Breast epithelium (tissue), 4 donors: ENCODE results near the gene TPD52L2. TPM values are rescaled to one million over a fixed set of nuclear protein-coding genes. Genes with fewer than 3 reads are reported as not detected.

Source experiments
- DNase-seq, 2 donors: peaks; one replicate each; pipeline ENCODE4 v3.0.0-alpha.2; 2019; ENCODE audit warnings: low spot score in 2 of 2
- H3K27ac ChIP-seq, 2 donors: fragments of 200-600 bp; sonication (generic) in 1 of 2; one replicate each; pipeline ENCODE4 v1.5.1; 2016 to 2019; ENCODE audit warnings: mild to moderate bottlenecking in 1 of 2
- H3K27me3 ChIP-seq, 2 donors: fragments of 200-600 bp; sonication (generic) in 1 of 2; one replicate each; pipeline versions ENCODE4 v1.5.1 to v1.6.0; 2017 to 2019; ENCODE audit warnings: control low read depth in 1 of 2, mild to moderate bottlenecking in 1 of 2
- H3K36me3 ChIP-seq: fragments of 200-600 bp; one replicate; pipeline ENCODE4 v1.5.1; 2019
- H3K4me1 ChIP-seq, 2 donors: fragments of 200-600 bp; sonication (generic); one replicate each; pipeline ENCODE4 v1.5.1; 2016 to 2019; ENCODE audit warnings: control low read depth in 1 of 2
- H3K4me3 ChIP-seq, 3 donors: fragments of 200-600 bp; sonication (generic); 1 replicate in 2 of 3; 2 replicates in 1 of 3; pipeline ENCODE4 v1.5.1; 2016 to 2019; ENCODE audit warnings: mild to moderate bottlenecking in 3 of 3, moderate library complexity in 2 of 3
- H3K9me3 ChIP-seq, 2 donors: fragments of 200-600 bp; sonication (generic) in 1 of 2; one replicate each; pipeline ENCODE4 v1.5.1; 2016 to 2019; ENCODE audit warnings: control low read depth in 1 of 2
- POLR2A ChIP-seq: fragments of 450-650 bp; IDR thresholded peaks from one replicate; pipeline ENCODE4 v1.6.1; 2016; ENCODE audit warnings: antibody characterized with exemption, mild to moderate bottlenecking, moderate library complexity
- POLR2AphosphoS5 ChIP-seq, 3 donors: sonication (generic); formaldehyde crosslinking; IDR thresholded peaks; one replicate each; pipeline ENCODE4 v1.6.1; 2017; ENCODE audit warnings: antibody characterized with exemption in 3 of 3
- intact Hi-C: fragments of 100-400 bp; cut with DNase I; formaldehyde crosslinking; loops from one replicate; pipeline ENCODE4 v1.15.1; 2023; ENCODE audit warnings: low total_unique reads
- total RNA-seq, 3 donors: library from RNA; depleted of rRNA; stranded (reverse); fragments of >200 nt; gene quantifications; one replicate each; pipeline ENCODE4 v1.1.0, GENCODE V29; 2016
- TF ChIP-seq, protein P1 (sequence below), 3 donors: fragments of 450-650 bp; IDR thresholded peaks; one replicate each; pipeline ENCODE4 v1.5.1; 2016 to 2017; ENCODE audit warnings: antibody characterized with exemption in 3 of 3, mild to moderate bottlenecking in 3 of 3, moderate library complexity in 3 of 3

Gene TPD52L2
- total RNA-seq, 3 donors from 2014 or later: 75.1 to 146 (median 84.2) TPM

DNA sequence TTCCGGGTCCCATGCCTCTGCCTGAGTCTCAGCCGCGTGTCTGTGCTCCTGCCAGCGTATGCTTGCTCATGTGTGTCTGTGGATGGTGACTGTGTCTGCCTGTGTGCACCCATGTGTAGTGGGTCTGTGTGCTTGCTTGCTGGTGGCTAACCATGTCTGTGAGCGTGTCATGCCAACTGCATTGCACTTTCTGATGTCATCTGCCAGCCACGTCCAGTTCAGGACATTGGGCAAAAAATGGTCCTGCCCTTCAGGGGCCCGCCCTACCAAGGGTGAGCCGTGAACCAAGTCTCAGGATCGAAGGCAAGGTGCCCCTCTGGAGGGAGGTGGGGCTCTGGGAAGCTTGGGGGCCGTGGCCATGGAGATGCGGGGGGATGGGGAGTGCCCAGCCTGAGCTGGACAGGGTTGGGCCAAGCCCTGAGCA, 24.7 kb upstream of the TPD52L2 start:
- intact Hi-C loops: no loop called here
- no peaks in the 10 kb centered on the region for H3K4me1 ChIP-seq
- no peak for DNase-seq
- no peak overlapping the region for H3K27ac ChIP-seq
- no peaks in the 10 kb centered on the region for H3K27me3 ChIP-seq
- H3K36me3 ChIP-seq: no peaks in the 10 kb centered on the region
- H3K9me3 ChIP-seq: no peaks in the 10 kb centered on the region
- H3K4me3 ChIP-seq: no peak overlapping the region
- TF ChIP-seq POLR2A (no peak), POLR2AphosphoS5 (IDR thresholded peaks at IDR 0.05) (no peak)
- TF ChIP-seq, protein P1, sequence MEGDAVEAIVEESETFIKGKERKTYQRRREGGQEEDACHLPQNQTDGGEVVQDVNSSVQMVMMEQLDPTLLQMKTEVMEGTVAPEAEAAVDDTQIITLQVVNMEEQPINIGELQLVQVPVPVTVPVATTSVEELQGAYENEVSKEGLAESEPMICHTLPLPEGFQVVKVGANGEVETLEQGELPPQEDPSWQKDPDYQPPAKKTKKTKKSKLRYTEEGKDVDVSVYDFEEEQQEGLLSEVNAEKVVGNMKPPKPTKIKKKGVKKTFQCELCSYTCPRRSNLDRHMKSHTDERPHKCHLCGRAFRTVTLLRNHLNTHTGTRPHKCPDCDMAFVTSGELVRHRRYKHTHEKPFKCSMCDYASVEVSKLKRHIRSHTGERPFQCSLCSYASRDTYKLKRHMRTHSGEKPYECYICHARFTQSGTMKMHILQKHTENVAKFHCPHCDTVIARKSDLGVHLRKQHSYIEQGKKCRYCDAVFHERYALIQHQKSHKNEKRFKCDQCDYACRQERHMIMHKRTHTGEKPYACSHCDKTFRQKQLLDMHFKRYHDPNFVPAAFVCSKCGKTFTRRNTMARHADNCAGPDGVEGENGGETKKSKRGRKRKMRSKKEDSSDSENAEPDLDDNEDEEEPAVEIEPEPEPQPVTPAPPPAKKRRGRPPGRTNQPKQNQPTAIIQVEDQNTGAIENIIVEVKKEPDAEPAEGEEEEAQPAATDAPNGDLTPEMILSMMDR (IDR thresholded peaks at IDR 0.05): no peak

DNA sequence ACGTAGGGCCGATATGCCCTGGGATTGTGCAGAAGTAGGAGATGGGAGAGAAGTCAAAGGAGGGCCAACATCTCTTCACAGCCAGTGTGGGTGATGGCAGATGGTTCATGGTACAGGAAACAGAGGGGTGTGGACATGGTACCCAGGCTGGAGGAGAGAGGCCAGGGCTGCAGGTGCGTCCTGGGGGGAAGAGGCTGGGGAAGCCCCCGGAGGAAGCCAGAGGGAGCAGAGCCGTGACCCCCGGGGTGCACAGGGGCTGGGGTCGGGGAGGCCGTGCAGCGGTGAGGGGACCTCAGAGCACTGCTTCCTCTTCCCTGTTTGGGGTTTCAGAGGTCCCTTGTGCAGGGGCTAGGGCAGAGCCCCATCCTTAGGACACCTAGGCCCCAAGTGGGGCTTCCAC, 22.8 kb upstream of the TPD52L2 start:
- no peaks in the 10 kb centered on the region for H3K36me3 ChIP-seq
- no peaks in the 10 kb centered on the region for H3K27me3 ChIP-seq
- H3K27ac ChIP-seq: no peak overlapping the region
- intact Hi-C loops: no loop called here
- TF ChIP-seq POLR2A (no peak), POLR2AphosphoS5 (IDR thresholded peaks at IDR 0.05) (no peak)
- TF ChIP-seq, protein P1 (IDR thresholded peaks at IDR 0.05): no peak
- no peaks in the 10 kb centered on the region for H3K9me3 ChIP-seq
- H3K4me3 ChIP-seq: no peak overlapping the region
- DNase-seq: no peak
- peaks cover 0 to 3% of the 10 kb centered on the region in 2 donors for H3K4me1 ChIP-seq

DNA sequence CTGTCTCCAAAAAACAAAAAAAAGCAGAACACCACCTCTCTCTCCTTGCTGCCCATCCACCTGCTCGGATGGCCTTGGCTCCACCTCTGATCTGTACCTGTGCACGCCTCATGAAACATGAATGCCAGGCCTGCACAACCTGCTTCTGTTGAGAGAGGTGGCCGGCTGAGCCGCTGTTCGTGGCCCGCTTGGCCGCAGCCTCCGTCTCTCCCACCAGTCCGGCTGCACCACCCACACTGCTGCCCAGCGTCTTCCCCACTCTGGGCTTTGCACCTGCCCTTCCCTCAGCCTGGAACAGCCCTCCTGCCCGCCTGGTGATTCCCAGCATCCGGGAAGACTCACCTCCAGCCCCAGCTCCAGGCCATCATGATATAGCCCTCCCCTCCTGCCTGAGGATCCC, 21.8 kb upstream of the TPD52L2 start:
- H3K36me3 ChIP-seq: no peaks in the 10 kb centered on the region
- intact Hi-C loops: no loop called here
- TF ChIP-seq, protein P1 (IDR thresholded peaks at IDR 0.05): no peak
- TF ChIP-seq POLR2A: no peak
- TF ChIP-seq POLR2AphosphoS5 (IDR thresholded peaks at IDR 0.05): no peak
- H3K27ac ChIP-seq: no peak overlapping the region
- DNase-seq: no peak
- no peaks in the 10 kb centered on the region for H3K9me3 ChIP-seq
- H3K4me3 ChIP-seq: no peak overlapping the region
- no peaks in the 10 kb centered on the region for H3K27me3 ChIP-seq
- H3K4me1 ChIP-seq: peaks cover 0 to 3% of the 10 kb centered on the region in 2 donors

DNA sequence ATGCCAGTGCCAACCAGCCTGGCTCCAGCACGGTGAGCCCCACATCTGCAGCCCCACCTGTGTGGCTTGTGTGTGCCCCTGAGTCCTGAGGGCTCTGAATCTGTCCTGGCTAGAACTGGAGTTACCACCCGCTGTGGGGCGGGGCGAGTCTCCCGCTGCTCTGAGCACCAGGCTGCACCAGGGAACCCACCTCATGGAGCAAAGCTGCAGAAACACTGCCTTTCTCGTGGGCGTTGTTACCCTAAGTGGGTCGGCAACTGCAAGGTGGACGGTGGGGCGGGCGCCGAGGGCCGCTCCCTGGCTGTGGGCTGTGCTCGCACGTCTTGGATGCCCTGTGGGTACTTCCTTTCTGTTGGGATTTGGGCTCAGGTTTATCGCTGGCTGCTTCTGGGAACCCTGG, 21.3 kb upstream of the TPD52L2 start:
- no peak overlapping the region for H3K4me3 ChIP-seq
- no peaks in the 10 kb centered on the region for H3K9me3 ChIP-seq
- H3K36me3 ChIP-seq: no peaks in the 10 kb centered on the region
- intact Hi-C loops: no loop called here
- DNase-seq: no peak
- no peaks in the 10 kb centered on the region for H3K27me3 ChIP-seq
- TF ChIP-seq POLR2A (no peak), POLR2AphosphoS5 (IDR thresholded peaks at IDR 0.05) (no peak)
- TF ChIP-seq, protein P1 (IDR thresholded peaks at IDR 0.05): no peak
- H3K4me1 ChIP-seq: peaks cover 0 to 3% of the 10 kb centered on the region in 2 donors
- no peak overlapping the region for H3K27ac ChIP-seq

DNA sequence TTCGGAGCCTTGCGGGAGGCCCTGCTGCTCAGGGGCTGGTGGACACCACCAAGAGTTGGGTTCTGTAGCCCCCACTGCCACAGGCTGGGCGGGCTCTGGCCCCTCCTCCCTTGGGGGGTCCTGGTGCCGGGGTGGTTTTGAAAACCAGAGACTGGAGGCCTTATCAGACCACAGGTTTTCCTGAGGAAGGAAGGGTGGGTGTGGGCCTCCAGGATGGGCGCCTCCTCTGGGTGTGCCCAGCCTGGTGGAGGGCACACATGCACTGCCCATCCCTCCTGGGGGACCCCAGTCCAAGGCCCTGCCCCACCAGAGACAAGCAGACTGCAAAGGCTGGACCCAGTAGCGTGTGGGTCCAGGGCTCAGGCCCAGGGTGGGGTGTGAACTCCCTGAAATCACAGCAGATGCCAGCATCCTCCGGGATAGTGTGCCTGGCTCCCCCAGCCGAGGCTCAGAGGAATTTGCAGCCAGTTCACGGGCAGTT, 20.5 kb upstream of the TPD52L2 start:
- no peaks in the 10 kb centered on the region for H3K36me3 ChIP-seq
- H3K27me3 ChIP-seq: no peaks in the 10 kb centered on the region
- peaks cover 0 to 3% of the 10 kb centered on the region in 2 donors for H3K4me1 ChIP-seq
- no peak overlapping the region for H3K4me3 ChIP-seq
- H3K9me3 ChIP-seq: no peaks in the 10 kb centered on the region
- no peak for DNase-seq
- intact Hi-C loops: no loop called here
- H3K27ac ChIP-seq: no peak overlapping the region
- TF ChIP-seq POLR2AphosphoS5 (IDR thresholded peaks at IDR 0.05): no peak
- TF ChIP-seq, protein P1 (IDR thresholded peaks at IDR 0.05): no peak
- TF ChIP-seq POLR2A: no peak
